Small intestine (tissue), 7 donors: ENCODE results near the gene DMRTC1B. TPM values are rescaled to one million over a fixed set of nuclear protein-coding genes. Genes with fewer than 3 reads are reported as not detected.
"Not testable (repeated sequence)": the region's sequence is repeated elsewhere in the genome, so short reads cannot be mapped to it uniquely, and the experiment has no call there.

Experiments
- DNase-seq, 2 donors: peaks; one replicate each; pipeline versions ENCODE4 v3.0.0 to v3.0.0-alpha.2; 2013
- FAIRE-seq: peaks from 2 replicates; lab custom pipeline; 2012; peaks lifted over from hg19 to GRCh38; lab: Jason Lieb, UNC
- H3K27ac ChIP-seq, 3 donors: one replicate each; pipeline ENCODE4 v1.5.1; 2013; ENCODE audit warnings: low read length in 2 of 3, mild to moderate bottlenecking in 2 of 3, control low read depth in 1 of 3, inconsistent platforms in 1 of 3, low read depth in 1 of 3, moderate library complexity in 1 of 3
- H3K27me3 ChIP-seq, 3 donors: one replicate each; pipeline ENCODE4 v1.6.1; 2013; ENCODE audit warnings: low read length in 3 of 3, inconsistent platforms in 1 of 3; ENCODE audit not compliant: control insufficient read depth in 3 of 3, insufficient read depth in 3 of 3
- H3K36me3 ChIP-seq, 3 donors: one replicate each; pipeline ENCODE4 v1.6.1; 2013; ENCODE audit warnings: low read length in 3 of 3, inconsistent platforms in 1 of 3, low read depth in 1 of 3, mild to moderate bottlenecking in 1 of 3, moderate library complexity in 1 of 3; ENCODE audit not compliant: control insufficient read depth in 3 of 3, insufficient read depth in 2 of 3
- H3K4me1 ChIP-seq, 3 donors: one replicate each; pipeline ENCODE4 v1.6.1; 2013; ENCODE audit warnings: low read length in 2 of 3, inconsistent platforms in 1 of 3, low read depth in 1 of 3, mild to moderate bottlenecking in 1 of 3, moderate library complexity in 1 of 3; ENCODE audit not compliant: control insufficient read depth in 3 of 3, insufficient read depth in 2 of 3
- H3K4me3 ChIP-seq, 3 donors: one replicate each; pipeline ENCODE4 v1.5.1; 2013; ENCODE audit warnings: low read length in 3 of 3, control low read depth in 1 of 3, inconsistent platforms in 1 of 3, low read depth in 1 of 3, mild to moderate bottlenecking in 1 of 3, moderate library complexity in 1 of 3
- H3K9me3 ChIP-seq, 2 donors: one replicate each; pipeline ENCODE4 v1.6.1; 2013; ENCODE audit warnings: low read depth in 1 of 2, low read length in 1 of 2; ENCODE audit not compliant: control insufficient read depth in 2 of 2, insufficient read depth in 1 of 2
- WGBS, 3 donors: extraction: QIAGEN DNeasy Blood & Tissue Kit; methylation state at CpG; one replicate each; pipeline ENCODE4 v1.1.7; 2013; 5-methylcytosine and 5-hydroxymethylcytosine counted together
- polyA plus RNA-seq, 4 donors: library from polyadenylated mRNA; stranded (reverse) in 3 of 4; unstranded in 1 of 4; fragments of 200-250 nt in 3 of 4; fragments of 120-200 nt in 1 of 4; gene quantifications; one replicate each; pipeline versions ENCODE4 v1.2.1 to v1.2.3, GENCODE V29; 2013
- donor health status: healthy with polysubstance abuse.
- donor health status: control.
- donor health status: control.
- donor health status: Bipolar disorder and iron deficiency.
- donor health status: healthy.

Gene DMRTC1B
- polyA plus RNA-seq, 4 donors, result 0.70 to 1.8 TPM; not detected in 2

- H3K4me3 ChIP-seq, H3K9me3 ChIP-seq, DNase-seq, H3K27ac ChIP-seq, H3K4me1 ChIP-seq, FAIRE-seq, H3K36me3 ChIP-seq, H3K27me3 ChIP-seq: not testable (repeated sequence)
- no CpG with 5 or more reads among the region's 6 CpGs for WGBS, 3 donors
These were observed 1.5 kb downstream of the DMRTC1B start for GRCh38 chrX:72778146-72778545.

GRCh38 chrX:72782560-72782959 lies 5.9 kb downstream of the DMRTC1B start, which contains the start of gene FAM236B:
Gene FAM236B, minus strand, starts transcription at chrX:72782660. Its CDS starts 100 bp downstream, at chrX:72782560.
- not testable (repeated sequence) for H3K4me1 ChIP-seq, FAIRE-seq, DNase-seq, H3K36me3 ChIP-seq, H3K27ac ChIP-seq, H3K9me3 ChIP-seq, H3K27me3 ChIP-seq, H3K4me3 ChIP-seq
- WGBS, 3 donors, result no CpG with 5 or more reads among the region's 15 CpGs

- H3K4me1 ChIP-seq, H3K27me3 ChIP-seq, FAIRE-seq, H3K27ac ChIP-seq, DNase-seq, H3K36me3 ChIP-seq, H3K4me3 ChIP-seq, H3K9me3 ChIP-seq: not testable (repeated sequence)
- WGBS, 3 donors, result no CpG with 5 or more reads among the region's 8 CpGs
These were observed 6.8 kb downstream of the DMRTC1B start for GRCh38 chrX:72783365-72783936.

DNA sequence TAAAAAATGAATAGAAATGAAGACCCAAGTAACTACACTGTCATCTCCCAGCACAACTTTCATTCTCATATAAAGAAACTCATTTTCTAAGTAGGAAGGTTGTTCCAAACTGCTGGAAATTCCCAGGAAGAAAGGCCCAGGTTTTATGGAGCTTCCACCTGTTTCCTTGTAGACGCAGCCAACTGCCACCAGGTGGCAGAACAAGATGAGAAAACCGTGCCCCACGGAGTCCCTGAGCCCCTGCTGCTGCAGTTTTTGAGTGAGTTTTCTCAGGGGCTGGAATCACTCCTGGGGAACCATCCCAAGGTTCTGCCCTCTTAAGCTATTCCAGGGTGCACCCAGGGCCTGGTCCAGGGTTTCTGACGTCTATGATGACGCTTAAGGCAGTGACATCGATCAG lies 7.3 kb downstream of the DMRTC1B start:
- no CpG with 5 or more reads among the region's 6 CpGs for WGBS, 3 donors
- H3K4me3 ChIP-seq, DNase-seq, H3K9me3 ChIP-seq, H3K36me3 ChIP-seq, H3K27ac ChIP-seq, H3K4me1 ChIP-seq, FAIRE-seq, H3K27me3 ChIP-seq: not testable (repeated sequence)

DNA sequence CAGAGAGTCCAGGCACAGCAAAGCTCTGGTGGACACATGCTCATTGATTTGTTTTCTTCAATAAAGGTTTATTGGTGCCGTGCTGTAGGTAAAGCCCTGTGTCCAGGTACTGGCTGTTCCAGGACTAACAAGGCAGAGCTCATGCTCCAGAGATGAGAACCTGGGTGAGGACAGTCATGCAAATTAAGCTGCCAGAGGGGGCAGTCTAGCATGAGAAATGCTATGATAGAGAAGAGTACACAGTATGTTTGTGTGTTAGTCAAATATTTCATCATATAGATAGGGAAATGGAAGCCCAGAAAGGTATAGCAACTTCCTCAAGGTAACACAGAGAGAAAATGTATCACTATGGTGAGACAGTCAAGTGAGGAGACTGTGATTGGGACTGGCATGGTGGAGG lies 11.5 kb downstream of the DMRTC1B start:
- H3K4me1 ChIP-seq, FAIRE-seq: not testable (repeated sequence)
- no CpG with 5 or more reads among the region's 1 CpG for WGBS, 3 donors

GRCh38 chrX:72790390-72790789 lies 13.7 kb downstream of the DMRTC1B start:
- not testable (repeated sequence) for H3K36me3 ChIP-seq, H3K27ac ChIP-seq, FAIRE-seq, H3K4me3 ChIP-seq, H3K9me3 ChIP-seq, DNase-seq, H3K27me3 ChIP-seq, H3K4me1 ChIP-seq
- 86 to 100% (median 100%) methylated on average over 1 of the region's 3 CpGs for WGBS, 3 donors

More for the DNA sequence above, 11.5 kb downstream of the DMRTC1B start:
- H3K9me3 ChIP-seq, DNase-seq, H3K4me3 ChIP-seq, H3K27ac ChIP-seq, H3K36me3 ChIP-seq, H3K27me3 ChIP-seq: not testable (repeated sequence)

DNA sequence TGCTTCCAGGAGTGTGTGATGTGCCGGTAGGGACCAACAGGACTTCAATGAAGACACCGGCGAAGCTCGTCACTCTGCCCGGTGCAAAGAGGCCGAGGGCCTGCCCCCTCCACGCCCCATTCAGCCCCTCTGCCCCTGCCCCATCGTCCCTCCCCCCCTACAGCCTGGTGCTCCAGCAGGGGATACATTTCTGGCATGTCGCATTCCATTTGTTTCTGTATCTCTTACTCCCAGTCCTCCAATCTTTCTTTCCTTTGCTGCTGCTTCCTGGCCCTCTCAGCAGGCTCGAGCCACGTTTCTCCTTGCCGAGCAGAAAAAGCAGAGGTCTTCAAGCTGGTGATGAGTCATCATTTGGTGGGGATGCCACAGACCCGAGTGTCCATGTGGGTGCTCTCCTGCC lies 31.4 kb downstream of the DMRTC1B start, which contains the start of gene FAM236D:
FAM236D (minus strand) TSS at position 101 of the 400 bp plus-strand sequence; CDS start at position 1, 100 bp downstream.
- H3K4me1 ChIP-seq, result not testable (repeated sequence)
- WGBS, 3 donors, result no CpG with 5 or more reads among the region's 13 CpGs

DNA sequence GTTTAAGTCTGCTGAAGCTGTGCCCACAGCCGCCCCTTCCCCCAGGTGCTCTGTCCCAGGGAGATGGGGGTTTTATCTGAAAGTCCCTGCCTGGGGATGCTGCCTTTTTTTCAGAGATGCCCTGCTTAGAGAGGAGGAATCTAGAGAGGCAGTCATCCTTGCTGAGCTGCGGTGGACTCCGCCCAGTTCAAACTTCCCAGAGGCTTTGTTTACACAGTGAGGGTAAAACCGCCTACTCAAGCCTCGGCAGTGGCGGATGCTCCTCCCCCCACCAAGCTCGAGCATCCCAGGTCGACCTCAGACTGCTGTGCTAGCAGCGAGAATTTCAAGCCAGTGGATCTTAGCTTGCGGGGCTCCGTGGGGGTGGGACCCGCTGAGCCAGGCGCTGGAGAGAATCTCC lies 54.0 kb downstream of the DMRTC1B start:
- not testable (repeated sequence) for DNase-seq, H3K4me1 ChIP-seq, H3K9me3 ChIP-seq, H3K27ac ChIP-seq, H3K27me3 ChIP-seq, H3K36me3 ChIP-seq, H3K4me3 ChIP-seq, FAIRE-seq
- WGBS, 3 donors, result no CpG with 5 or more reads among the region's 13 CpGs

More for the DNA sequence above, 31.4 kb downstream of the DMRTC1B start, which contains the start of gene FAM236D:
- DNase-seq, H3K36me3 ChIP-seq, H3K9me3 ChIP-seq, FAIRE-seq, H3K27ac ChIP-seq, H3K4me3 ChIP-seq, H3K27me3 ChIP-seq: not testable (repeated sequence)

DNA sequence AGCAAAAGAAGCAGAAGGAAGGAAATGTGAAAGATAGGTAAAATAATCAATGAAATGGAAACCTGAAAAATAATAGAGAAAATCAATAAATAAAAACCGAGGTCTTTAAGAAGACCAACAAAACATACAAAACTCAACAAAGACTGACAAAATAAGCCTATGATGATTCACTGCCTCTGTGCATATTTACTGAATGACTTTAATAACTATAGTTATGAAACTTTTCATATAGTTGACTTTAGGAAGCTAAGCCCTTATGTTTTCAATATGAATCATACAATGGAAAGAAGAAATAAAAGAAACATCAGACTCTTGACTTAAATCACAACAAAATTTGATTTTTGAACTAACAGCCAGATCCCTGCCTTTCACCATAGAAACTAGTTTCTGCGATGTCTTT lies 60.8 kb downstream of the DMRTC1B start:
- not testable (repeated sequence) for H3K9me3 ChIP-seq, H3K4me3 ChIP-seq, H3K27me3 ChIP-seq, DNase-seq, H3K27ac ChIP-seq, H3K36me3 ChIP-seq, H3K4me1 ChIP-seq, FAIRE-seq
- WGBS, 3 donors, result no CpG with 5 or more reads among the region's 2 CpGs
